ENCODE results near the gene APBA2.

APBA2 gene

GRCh38 chr15:28986726-28987125 is 101.0 kb downstream of the APBA2 start:
- DNase-seq: no peak

GRCh38 chr15:28987337-28987736 is 101.6 kb downstream of the APBA2 start:
- DNase-seq: no peak

- no peak for DNase-seq
Measured at GRCh38 chr15:28989239-28989830, 103.6 kb downstream of the APBA2 start.

GRCh38 chr15:28989896-28990295 is 104.1 kb downstream of the APBA2 start:
- no peak for DNase-seq

- DNase-seq: no peak
Measured at GRCh38 chr15:28990390-28990789, 104.6 kb downstream of the APBA2 start.

- DNase-seq: no peak
Measured at GRCh38 chr15:28991236-28992171, 105.7 kb downstream of the APBA2 start.

- DNase-seq: no peak
Measured at GRCh38 chr15:28992336-28992864, 106.6 kb downstream of the APBA2 start.

GRCh38 chr15:28993051-28993719 is 107.4 kb downstream of the APBA2 start:
- no peak for DNase-seq

GRCh38 chr15:28993720-28994053 is 107.9 kb downstream of the APBA2 start:
- no peak for DNase-seq

GRCh38 chr15:28994142-28994830 is 108.5 kb downstream of the APBA2 start:
- no peak for DNase-seq

GRCh38 chr15:28994831-28995596 is 109.2 kb downstream of the APBA2 start:
- no peak for DNase-seq

- DNase-seq: no peak
Measured at GRCh38 chr15:28995705-28996104, 109.9 kb downstream of the APBA2 start.

- DNase-seq: no peak
Measured at GRCh38 chr15:28996289-28996688, 110.5 kb downstream of the APBA2 start.

- no peak for DNase-seq
Measured at GRCh38 chr15:28996953-28997352, 111.2 kb downstream of the APBA2 start.

- DNase-seq: no peak
Measured at GRCh38 chr15:28997791-28998190, 112.0 kb downstream of the APBA2 start.

- DNase-seq: no peak
Measured at GRCh38 chr15:28998511-28998910, 112.7 kb downstream of the APBA2 start.

- DNase-seq: no peak
Measured at GRCh38 chr15:29003191-29003839, 117.5 kb downstream of the APBA2 start.

- no peak for DNase-seq
Measured at GRCh38 chr15:29003840-29004233, 118.1 kb downstream of the APBA2 start.

- DNase-seq: no peak
Measured at GRCh38 chr15:29005931-29006330, 120.2 kb downstream of the APBA2 start.

- no peak for DNase-seq
Measured at GRCh38 chr15:29008846-29009245, 123.1 kb downstream of the APBA2 start.

GRCh38 chr15:29012097-29012496 is 126.3 kb downstream of the APBA2 start:
- DNase-seq: no peak

GRCh38 chr15:29014493-29014892 is 128.7 kb downstream of the APBA2 start:
- DNase-seq: no peak

Data from SHP77 treated with DMSO at 0.1 percent for 48 hours (cell line).